ENCODE measurements around the gene PATL2.
A peak's percentile ranks its signal among the peaks of the same experiment; 100 is the strongest.
"Not testable (repeated sequence)": the region's sequence is repeated elsewhere in the genome, so short reads cannot be mapped to it uniquely, and the experiment has no call there.

PATL2 gene

GRCh38 chr15:44690245-44690644, 20.9 kb downstream of the PATL2 start:
- not testable (repeated sequence) for DNase-seq (ENCODE audit: low spot score)

DNA sequence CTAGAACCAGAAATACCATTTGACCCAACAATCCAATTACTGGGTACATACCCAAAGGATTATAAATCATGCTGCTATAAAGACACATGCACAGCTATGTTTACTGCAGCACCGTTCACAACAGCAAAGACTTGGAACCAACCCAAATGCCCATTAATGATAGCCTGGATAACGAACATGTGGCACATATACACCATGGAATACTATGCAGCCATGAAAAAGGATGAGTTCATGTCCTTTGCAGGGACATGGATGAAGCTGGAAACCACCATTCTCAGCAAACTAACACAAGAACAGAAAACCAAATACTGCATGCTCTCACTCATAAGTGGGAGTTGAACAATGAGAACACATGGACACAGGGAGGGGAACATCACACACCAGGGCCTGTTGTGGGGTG, 21.8 kb downstream of the PATL2 start:
- not testable (repeated sequence) for DNase-seq (ENCODE audit: low spot score)

DNA sequence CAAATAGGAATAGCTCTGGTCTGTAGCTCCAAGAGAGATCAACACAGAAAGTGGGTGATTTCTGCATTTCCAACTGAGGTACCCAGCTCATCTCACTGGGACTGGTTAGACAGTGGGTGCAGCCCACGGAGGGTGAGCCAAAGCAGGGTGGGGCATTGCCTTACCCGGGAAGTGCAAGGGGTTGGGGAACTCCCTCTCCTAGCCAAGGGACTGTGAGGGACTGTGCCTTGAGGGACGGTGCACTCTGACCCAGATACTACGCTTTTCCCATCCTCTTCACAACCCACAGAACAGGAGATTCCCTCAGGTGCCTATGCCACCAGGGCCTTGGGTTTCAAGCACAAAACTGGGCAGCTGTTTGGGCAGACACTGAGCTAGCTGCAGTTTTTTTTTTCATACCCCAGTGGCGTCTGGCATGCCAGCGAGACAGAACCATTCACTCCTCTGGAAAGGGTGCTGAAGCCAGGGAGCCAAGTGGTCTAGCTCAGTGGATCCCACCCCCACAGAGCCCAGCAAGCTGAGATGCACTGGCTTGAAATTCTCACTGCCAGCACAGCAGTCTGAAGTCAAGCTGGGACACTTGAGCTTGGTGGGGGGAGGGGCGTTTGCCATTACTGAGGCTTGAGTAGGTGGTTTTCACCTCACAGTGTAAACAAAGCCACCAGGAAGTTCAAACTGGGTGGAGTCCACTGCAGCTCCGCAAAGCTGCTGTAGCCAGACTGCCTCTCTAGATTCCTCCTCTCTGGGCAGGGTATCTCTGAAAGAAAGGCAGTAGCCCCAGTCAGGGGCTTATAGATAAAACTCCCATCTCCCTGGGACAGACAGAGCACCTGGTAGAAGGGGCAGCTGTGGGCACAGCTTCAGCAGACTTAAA, 28.1 kb downstream of the PATL2 start:
- DNase-seq (ENCODE audit: low spot score), result not testable (repeated sequence)

DNA sequence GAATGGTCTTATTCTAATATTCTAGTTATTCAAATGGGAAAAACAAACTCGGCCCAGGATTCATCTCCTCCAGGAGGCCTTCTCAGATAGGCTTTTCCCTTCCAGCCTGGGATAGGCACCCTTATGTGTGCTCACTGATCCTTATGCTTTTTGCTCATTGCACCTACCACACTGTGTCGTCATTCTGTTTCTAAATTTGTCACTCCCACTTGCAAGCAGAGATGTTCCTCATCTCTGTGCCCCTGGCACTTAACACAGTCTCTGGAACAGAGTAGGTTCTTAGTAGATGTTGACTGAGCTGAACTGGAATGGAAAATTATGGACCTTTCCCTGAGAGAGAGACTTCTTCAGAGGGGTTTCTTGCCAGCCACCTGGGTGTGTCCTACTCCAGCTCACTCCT, 28.9 kb downstream of the PATL2 start:
- DNase-seq (ENCODE audit: low spot score), result no peak

DNA sequence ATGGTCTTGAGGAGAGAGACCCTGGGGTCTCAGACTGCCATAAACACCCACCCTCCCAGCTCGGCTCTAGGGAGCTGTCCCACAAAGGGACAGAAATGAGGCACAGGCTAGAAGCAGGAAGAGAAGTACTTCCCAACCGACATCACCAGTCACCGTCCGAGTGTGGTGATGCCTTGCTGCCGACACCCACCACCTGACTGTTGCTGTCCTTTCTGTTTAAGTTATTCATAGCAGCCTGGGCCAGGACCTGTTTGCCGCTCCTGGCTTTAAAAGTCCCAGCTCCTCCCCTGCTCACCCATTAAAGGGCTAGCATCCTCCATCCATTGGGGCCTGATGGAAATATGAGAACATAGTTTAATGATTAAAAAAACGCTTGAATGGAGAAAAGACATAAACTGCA, 34.4 kb downstream of the PATL2 start:
- no peak for DNase-seq (ENCODE audit: low spot score)

- DNase-seq (ENCODE audit: low spot score), result no peak
Observed at GRCh38 chr15:44675911-44676310, 35.2 kb downstream of the PATL2 start.

GRCh38 chr15:44673639-44674038, 37.5 kb downstream of the PATL2 start:
- DNase-seq (ENCODE audit: low spot score), result no peak

GRCh38 chr15:44670087-44670950, 40.8 kb downstream of the PATL2 start:
- DNase-seq (ENCODE audit: low spot score), result no peak

GRCh38 chr15:44668921-44669320, 42.2 kb downstream of the PATL2 start:
- no peak for DNase-seq (ENCODE audit: low spot score)

GRCh38 chr15:44667039-44667360, 44.1 kb downstream of the PATL2 start:
- no peak for DNase-seq (ENCODE audit: low spot score)

- no peak for DNase-seq (ENCODE audit: low spot score)
Observed at GRCh38 chr15:44666210-44667038, 44.7 kb downstream of the PATL2 start.

GRCh38 chr15:44663410-44664308, 47.5 kb downstream of the PATL2 start, which contains the start of gene SPG11:
SPG11 (minus strand) TSS chr15:44663662; CDS start chr15:44663647, 15 bp downstream.
- peak; percentile 87 for DNase-seq (ENCODE audit: low spot score)

GRCh38 chr15:44662478-44663409, 48.4 kb downstream of the PATL2 start:
- peak; percentile 43 for DNase-seq (ENCODE audit: low spot score)

- DNase-seq (ENCODE audit: low spot score), result no peak
Observed at GRCh38 chr15:44661576-44661975, 49.5 kb downstream of the PATL2 start.

GRCh38 chr15:44659056-44659455, 52.1 kb downstream of the PATL2 start:
- DNase-seq (ENCODE audit: low spot score), result no peak

- DNase-seq (ENCODE audit: low spot score), result no peak
Observed at GRCh38 chr15:44657378-44657777, 53.7 kb downstream of the PATL2 start.

DNA sequence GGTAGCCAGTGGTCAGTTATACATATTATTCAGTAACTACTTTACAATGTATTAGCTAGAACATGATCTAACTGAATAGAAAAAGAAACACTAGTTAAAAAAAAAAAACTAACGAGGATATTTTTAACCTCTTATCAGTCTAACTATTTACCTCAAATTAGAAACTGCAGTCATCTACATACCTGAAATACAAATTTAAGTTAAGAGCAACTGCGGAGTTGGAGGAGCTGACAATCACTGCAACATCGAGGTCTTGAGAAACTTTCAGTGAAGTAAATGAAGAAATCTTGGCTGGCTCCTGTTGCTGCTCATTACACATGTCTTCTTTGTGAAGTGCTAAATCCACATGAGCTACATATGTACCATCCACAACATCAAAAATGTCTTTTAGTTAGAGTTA, 54.2 kb downstream of the PATL2 start:
- DNase-seq (ENCODE audit: low spot score), result no peak

DNA sequence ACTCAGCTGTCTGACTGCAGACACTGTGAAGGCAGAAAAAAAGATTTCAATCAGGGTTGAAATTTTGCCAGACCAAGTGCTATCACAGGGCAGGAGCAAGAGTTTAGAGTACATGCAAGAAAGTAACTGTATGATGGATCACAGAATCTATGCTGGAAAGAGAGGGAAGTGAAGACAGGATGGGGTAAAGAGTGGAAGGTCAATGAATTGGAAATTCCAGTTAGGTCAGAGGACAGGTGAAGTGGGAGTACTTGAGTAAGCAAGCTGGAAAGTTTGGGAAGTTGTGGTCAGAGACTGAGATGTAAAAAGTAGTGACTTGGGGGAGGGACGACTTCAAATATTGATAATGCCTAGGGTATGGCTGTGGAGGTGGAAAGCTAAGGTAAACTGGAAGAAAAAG, 54.8 kb downstream of the PATL2 start:
- no peak for DNase-seq (ENCODE audit: low spot score)

DNA sequence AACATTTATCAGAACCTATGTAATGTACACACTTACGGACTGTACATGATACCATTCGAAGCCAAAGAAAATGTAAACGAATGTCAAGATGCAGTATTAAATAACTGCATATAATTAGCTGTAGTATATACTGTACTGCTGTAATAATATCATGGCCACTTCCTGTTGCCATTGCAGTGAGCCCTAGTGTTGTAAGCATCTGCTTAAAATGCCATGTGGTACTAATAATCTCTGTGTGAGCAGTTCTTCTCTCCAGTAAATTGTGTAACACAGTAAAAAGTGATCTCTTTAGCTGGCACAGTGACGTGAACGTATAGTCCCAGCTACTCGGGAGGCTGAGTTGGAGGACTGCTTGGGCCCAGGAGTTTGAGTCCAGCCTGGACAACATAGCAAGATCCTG, 56.3 kb downstream of the PATL2 start:
- no peak for DNase-seq (ENCODE audit: low spot score)

- no peak for DNase-seq (ENCODE audit: low spot score)
Observed at GRCh38 chr15:44647637-44648036, 63.5 kb downstream of the PATL2 start.
